ENCODE results near the gene GAREM1.
"Not testable (repeated sequence)": the region's sequence is repeated elsewhere in the genome, so short reads cannot be mapped to it uniquely, and the experiment has no call there.

The GAREM1 gene

GRCh38 chr18:32261003-32261402 lies 209.7 kb downstream of the GAREM1 start:
- DNase-seq, result no peak

- DNase-seq, result no peak
These were observed 211.1 kb downstream of the GAREM1 start for GRCh38 chr18:32259553-32259952.

GRCh38 chr18:32258558-32259204 lies 212.0 kb downstream of the GAREM1 start:
- no peak for DNase-seq

GRCh38 chr18:32258148-32258547 lies 212.5 kb downstream of the GAREM1 start:
- DNase-seq, result no peak

- DNase-seq, result peak in 1 of 56 donors; percentile 22
These were observed 213.4 kb downstream of the GAREM1 start for GRCh38 chr18:32257084-32257785.

GRCh38 chr18:32255570-32255969 lies 215.1 kb downstream of the GAREM1 start:
- DNase-seq, result no peak

- no peak for DNase-seq
These were observed 218.4 kb downstream of the GAREM1 start for GRCh38 chr18:32252141-32252860.

- no peak for DNase-seq
These were observed 219.2 kb downstream of the GAREM1 start for GRCh38 chr18:32251466-32251865.

GRCh38 chr18:32249147-32249929 lies 221.3 kb downstream of the GAREM1 start:
- DNase-seq, result no peak

- DNase-seq, result no peak
These were observed 225.8 kb downstream of the GAREM1 start for GRCh38 chr18:32244881-32245280.

- DNase-seq, result peak in 3 of 56 donors; percentile 0 to 6 (median 3)
These were observed 227.3 kb downstream of the GAREM1 start for GRCh38 chr18:32243358-32243757.

GRCh38 chr18:32242395-32242794 lies 228.3 kb downstream of the GAREM1 start:
- DNase-seq, result no peak

- DNase-seq, result no peak
These were observed 231.9 kb downstream of the GAREM1 start for GRCh38 chr18:32238635-32239268.

- no peak for DNase-seq
These were observed 233.6 kb downstream of the GAREM1 start for GRCh38 chr18:32237049-32237448.

GRCh38 chr18:32233348-32233747 lies 237.3 kb downstream of the GAREM1 start:
- DNase-seq, result not testable (repeated sequence)

GRCh38 chr18:32219431-32220018 lies 251.2 kb downstream of the GAREM1 start:
- DNase-seq, result no peak

- no peak for DNase-seq
These were observed 254.3 kb downstream of the GAREM1 start for GRCh38 chr18:32216390-32216789.

- no peak for DNase-seq
These were observed 257.0 kb downstream of the GAREM1 start for GRCh38 chr18:32213693-32214092.

Data from nucleus accumbens (tissue), 56 donors.